GM18526 (cell line): ENCODE measurements around the gene CUL1.

ENCODE experiments used
- POLR2A ChIP-seq: IDR thresholded peaks from 3 replicates; pipeline ENCODE4 v1.6.1; 2011; ENCODE audit not compliant: insufficient read length; ENCODE audit errors: extremely low read depth

The CUL1 gene

GRCh38 chr7:148791546-148791945 lies 92.8 kb downstream of the CUL1 start:
- TF ChIP-seq POLR2A = no peak

- TF ChIP-seq POLR2A = no peak
Measured at GRCh38 chr7:148793590-148793989, 94.9 kb downstream of the CUL1 start.

- TF ChIP-seq POLR2A = no peak
Measured at GRCh38 chr7:148794476-148794875, 95.8 kb downstream of the CUL1 start.

GRCh38 chr7:148796841-148797240 lies 98.1 kb downstream of the CUL1 start:
- no peak for TF ChIP-seq POLR2A

- TF ChIP-seq POLR2A = no peak
Measured at GRCh38 chr7:148799893-148800555, 101.3 kb downstream of the CUL1 start.

GRCh38 chr7:148800677-148801076 lies 102.0 kb downstream of the CUL1 start:
- no peak for TF ChIP-seq POLR2A

GRCh38 chr7:148802101-148802493 lies 103.4 kb downstream of the CUL1 start:
- no peak for TF ChIP-seq POLR2A

- TF ChIP-seq POLR2A = no peak
Measured at GRCh38 chr7:148803094-148803493, 104.4 kb downstream of the CUL1 start.

- no peak for TF ChIP-seq POLR2A
Measured at GRCh38 chr7:148804343-148805235, 105.9 kb downstream of the CUL1 start.

- TF ChIP-seq POLR2A = no peak
Measured at GRCh38 chr7:148806187-148806586, 107.5 kb downstream of the CUL1 start.

GRCh38 chr7:148807436-148807835 lies 108.7 kb downstream of the CUL1 start:
- TF ChIP-seq POLR2A = no peak

GRCh38 chr7:148809856-148810255 lies 111.2 kb downstream of the CUL1 start:
- no peak for TF ChIP-seq POLR2A

- no peak for TF ChIP-seq POLR2A
Measured at GRCh38 chr7:148811892-148812291, 113.2 kb downstream of the CUL1 start.

GRCh38 chr7:148813890-148814289 lies 115.2 kb downstream of the CUL1 start:
- no peak for TF ChIP-seq POLR2A

GRCh38 chr7:148814922-148815559 lies 116.3 kb downstream of the CUL1 start:
- no peak for TF ChIP-seq POLR2A

GRCh38 chr7:148815612-148816011 lies 116.9 kb downstream of the CUL1 start:
- no peak for TF ChIP-seq POLR2A
